ENCODE results near the gene SCUBE3. TPM values are rescaled to one million over a fixed set of nuclear protein-coding genes. Genes with fewer than 3 reads are reported as not detected.

SCUBE3 gene
- total RNA-seq, 3 donors from 2014 or later (not counting 1 experiment from before 2014, with no cell fraction given) = 0.25 to 0.31 TPM; not detected in 1

- H3K9me3 Mint-ChIP-seq = no peaks in the 10 kb centered on the region
Observed at GRCh38 chr6:35258336-35258735, 44.6 kb downstream of the SCUBE3 start.

GRCh38 chr6:35258858-35259193 lies 45.1 kb downstream of the SCUBE3 start:
- ATAC-seq (peak; percentile 0 to 6 (median 1)), DNase-seq (no peak)
- H3K4me1 ChIP-seq (ENCODE audit: control insufficient read depth, insufficient read depth, low read length) = peaks cover 19% of the 10 kb centered on the region
- H3K27me3 ChIP-seq (ENCODE audit: control insufficient read depth, insufficient read depth, low read length) = no peaks in the 10 kb centered on the region
- under 1% methylated on average over 20 of the region's 20 CpGs for WGBS (ENCODE audit: insufficient coverage)
- intact Hi-C loops (cut with micrococcal nuclease) = no loop called here
- Mint-ChIP-seq H3K36me3 (no peaks in the 10 kb centered on the region), H3K4me1 (peaks cover 41 to 57% of the 10 kb centered on the region in 2 donors), H3K9me3 (no peaks in the 10 kb centered on the region), H3K27me3 (ENCODE audit: low read depth in 2 of 2) (no peaks in the 10 kb centered on the region), H3K4me3 (peak overlapping the region; percentile 94), H3K27ac (peak overlapping the region; percentile 92 to 97)
- peak overlapping the region; percentile 80 for H3K4me3 ChIP-seq (ENCODE audit: low read length)
- no peaks in the 10 kb centered on the region for H3K9me3 ChIP-seq (ENCODE audit: control insufficient read depth, insufficient read depth, low read length)
- H3K27ac ChIP-seq (ENCODE audit: low read length) = peak overlapping the region; percentile 94
- no peak for TF ChIP-seq CTCF (IDR thresholded peaks at IDR 0.05)
- no peaks in the 10 kb centered on the region for H3K36me3 ChIP-seq (ENCODE audit: control insufficient read depth, insufficient read depth, low read length)

More at GRCh38 chr6:35258336-35258735, 44.6 kb downstream of the SCUBE3 start:
- H3K4me1 Mint-ChIP-seq = peaks cover 37 to 54% of the 10 kb centered on the region in 2 donors
- DNase-seq (peak in 1 of 2 donors; percentile 19), ATAC-seq (no peak)
- no peaks in the 10 kb centered on the region for H3K36me3 Mint-ChIP-seq
- H3K27me3 ChIP-seq (ENCODE audit: control insufficient read depth, insufficient read depth, low read length) = no peaks in the 10 kb centered on the region
- no peaks in the 10 kb centered on the region for H3K36me3 ChIP-seq (ENCODE audit: control insufficient read depth, insufficient read depth, low read length)
- H3K27ac Mint-ChIP-seq = peak overlapping the region; percentile 92 to 97
- H3K27ac ChIP-seq (ENCODE audit: low read length) = peak overlapping the region; percentile 94
- no peaks in the 10 kb centered on the region for H3K9me3 ChIP-seq (ENCODE audit: control insufficient read depth, insufficient read depth, low read length)
- peak overlapping the region; percentile 80 for H3K4me3 ChIP-seq (ENCODE audit: low read length)
- no peak for TF ChIP-seq CTCF (IDR thresholded peaks at IDR 0.05)
- intact Hi-C loops (cut with micrococcal nuclease) = no loop called here
- WGBS (ENCODE audit: insufficient coverage) = 48% methylated on average over 2 of the region's 7 CpGs
- H3K4me1 ChIP-seq (ENCODE audit: control insufficient read depth, insufficient read depth, low read length) = peaks cover 19% of the 10 kb centered on the region
- H3K27me3 Mint-ChIP-seq (ENCODE audit: low read depth in 2 of 2) = no peaks in the 10 kb centered on the region
- H3K4me3 Mint-ChIP-seq = peak overlapping the region; percentile 94

- Mint-ChIP-seq H3K4me1 (peaks cover 46 to 59% of the 10 kb centered on the region in 2 donors), H3K4me3 (peak within 1 kb of the TSS; percentile 94), H3K27ac (peak within 1 kb of the TSS; percentile 92 to 97), H3K27me3 (ENCODE audit: low read depth in 2 of 2) (no peaks in the 10 kb centered on the region), H3K9me3 (no peaks in the 10 kb centered on the region), H3K36me3 (no peaks in the 10 kb centered on the region)
- under 1% methylated on average over 82 of the region's 82 CpGs for WGBS (ENCODE audit: insufficient coverage)
- peak; percentile 68 to 90 (median 74) for ATAC-seq
- Histone ChIP-seq H3K9me3 (ENCODE audit: control insufficient read depth, insufficient read depth, low read length) (no peaks in the 10 kb centered on the region), H3K4me3 (ENCODE audit: low read length) (peak within 1 kb of the TSS; percentile 80), H3K4me1 (ENCODE audit: control insufficient read depth, insufficient read depth, low read length) (peaks cover 19% of the 10 kb centered on the region), H3K27ac (ENCODE audit: low read length) (peak within 1 kb of the TSS; percentile 94), H3K36me3 (ENCODE audit: control insufficient read depth, insufficient read depth, low read length) (no peaks in the 10 kb centered on the region), H3K27me3 (ENCODE audit: control insufficient read depth, insufficient read depth, low read length) (no peaks in the 10 kb centered on the region)
- peak; percentile 92 to 97 for DNase-seq
- TF ChIP-seq CTCF (IDR thresholded peaks at IDR 0.05) = no peak
- intact Hi-C loops (cut with micrococcal nuclease) = no loop called here
Observed at GRCh38 chr6:35259194-35259947, 45.6 kb downstream of the SCUBE3 start, which contains the start of gene ZNF76. ZNF76 (plus strand) TSS chr6:35259735; CDS start chr6:35281152, 21,417 bp downstream.

Measured in natural killer cell (primary cell).